SK-N-SH (cell line): ENCODE results near the gene VAMP7. TPM values are rescaled to one million over a fixed set of nuclear protein-coding genes. Genes with fewer than 3 reads are reported as not detected.

Experiments used
- CTCF ChIA-PET: fragments of 300-600, 350-600 bp; formaldehyde crosslinking; extraction: SDS; loops from one replicate; lab custom pipeline; 2021; lab: Yijun Ruan, JAX
- POLR2A ChIA-PET: fragments of 350-600 bp; sonication (Branson Sonifier 250); formaldehyde crosslinking; extraction: SDS; loops from one replicate; lab custom pipeline; 2020; ENCODE audit warnings: antibody characterized with exemption, inconsistent platforms; lab: Yijun Ruan, JAX
- DNase-seq: peaks from one replicate; pipeline ENCODE4 v3.0.0; 2012
- H2AFZ ChIP-seq: fragments of 200-600 bp; sonication (generic); 2 replicates; pipeline ENCODE4 v1.8.1; 2016; ENCODE audit warnings: antibody characterized with exemption, mild to moderate bottlenecking, low read depth
- H3F3A ChIP-seq: fragments of 200-600 bp; sonication (generic); replicated peaks from 2 replicates; pipeline ENCODE3; 2016; ENCODE audit warnings: antibody characterized with exemption, mild to moderate bottlenecking; ENCODE audit not compliant: insufficient read depth
- H3K27ac ChIP-seq, 2 experiments: fragments of 200-500 bp in 1 of 2; fragments of 200-600 bp in 1 of 2; sonication (Bioruptor generic) in 1 of 2; sonication (generic), shearing (Covaris generic) in 1 of 2; 2 replicates each; pipeline versions ENCODE4 v1.5.1 to v1.6.1; 2014 to 2016; ENCODE audit warnings: low read depth in 2 of 2, inconsistent platforms in 1 of 2, low read length in 1 of 2, mild to moderate bottlenecking in 1 of 2, mixed read lengths in 1 of 2
- H3K27me3 ChIP-seq: fragments of 200-600 bp; sonication (generic), shearing (Covaris generic); 2 replicates; pipeline ENCODE4 v1.6.1; 2016; ENCODE audit warnings: mixed run types; ENCODE audit not compliant: insufficient read depth
- H3K36me3 ChIP-seq, 2 experiments: fragments of 200-500 bp in 1 of 2; fragments of 200-600 bp in 1 of 2; sonication (Bioruptor generic) in 1 of 2; sonication (generic) in 1 of 2; replicated peaks in 1 of 2; 2 replicates each; pipeline versions ENCODE3 to v1.5.1; 2014 to 2016; ENCODE audit warnings: low read length in 1 of 2, mild to moderate bottlenecking in 1 of 2; ENCODE audit not compliant: insufficient read depth in 2 of 2, control insufficient read depth in 1 of 2
- H3K4me1 ChIP-seq, 2 experiments: fragments of 200-500 bp in 1 of 2; fragments of 200-600 bp in 1 of 2; sonication (Bioruptor generic) in 1 of 2; sonication (generic), shearing (Covaris generic) in 1 of 2; 2 replicates each; pipeline versions ENCODE4 v1.5.1 to v1.6.1; 2014 to 2016; ENCODE audit warnings: low read depth in 1 of 2, low read length in 1 of 2, mixed run types in 1 of 2; ENCODE audit not compliant: insufficient read depth in 2 of 2, control insufficient read depth in 1 of 2
- H3K4me2 ChIP-seq: fragments of 200-600 bp; sonication (generic), shearing (Covaris generic); 2 replicates; pipeline ENCODE4 v1.6.1; 2017; ENCODE audit warnings: mixed run types
- H3K4me3 ChIP-seq, 2 experiments: fragments of 200-500 bp in 1 of 2; fragments of 200-600 bp in 1 of 2; sonication (Bioruptor generic) in 1 of 2; sonication (generic), shearing (Covaris generic) in 1 of 2; 2 replicates each; pipeline versions ENCODE4 v1.5.1 to v1.8.1; 2014 to 2016; ENCODE audit warnings: low read depth in 2 of 2, inconsistent platforms in 1 of 2, low read length in 1 of 2, mild to moderate bottlenecking in 1 of 2, mixed read lengths in 1 of 2, moderate library complexity in 1 of 2
- H3K79me2 ChIP-seq: fragments of 200-600 bp; sonication (generic); 2 replicates; pipeline ENCODE4 v1.8.1; 2017; ENCODE audit warnings: mild to moderate bottlenecking; ENCODE audit not compliant: insufficient read depth
- H3K9ac ChIP-seq: fragments of 200-600 bp; sonication (generic); 2 replicates; pipeline ENCODE4 v1.6.1; 2017; ENCODE audit warnings: mixed run types
- H3K9me2 ChIP-seq: fragments of 200-600 bp; sonication (generic); 2 replicates; pipeline ENCODE4 v1.6.1; 2017; ENCODE audit warnings: mixed run types
- H3K9me3 ChIP-seq: fragments of 200-600 bp; sonication (generic); 2 replicates; pipeline ENCODE4 v1.6.1; 2017; ENCODE audit warnings: mixed run types, mild to moderate bottlenecking, moderate library complexity
- H4K20me1 ChIP-seq: fragments of 200-600 bp; sonication (generic); 2 replicates; pipeline ENCODE4 v1.6.1; 2017; ENCODE audit warnings: mild to moderate bottlenecking, mixed run types; ENCODE audit not compliant: insufficient read depth
- EP300 ChIP-seq, 2 experiments: IDR thresholded peaks; 2 replicates each; pipeline versions ENCODE4 v1.4.0 to v1.6.1; 2012; ENCODE audit warnings: borderline replicate concordance in 1 of 2, low read depth in 1 of 2, low read length in 1 of 2
- FOXM1 ChIP-seq: IDR thresholded peaks from 2 replicates; pipeline ENCODE4 v1.4.0; 2012; ENCODE audit warnings: low read depth, mild to moderate bottlenecking
- GATA2 ChIP-seq: sonication (generic); formaldehyde crosslinking; IDR thresholded peaks from 2 replicates; pipeline ENCODE4 v1.5.0; 2020; ENCODE audit warnings: mild to moderate bottlenecking, missing genetic modification reagents
- IRF3 ChIP-seq: fragments of 150-350 bp; IDR thresholded peaks from 2 replicates; pipeline ENCODE4 v1.6.1; 2016; ENCODE audit warnings: mild to moderate bottlenecking, low read depth, low read length
- MEF2A ChIP-seq: IDR thresholded peaks from 2 replicates; pipeline ENCODE4 v1.4.0; 2012; ENCODE audit warnings: low read depth, borderline replicate concordance
- RCOR1 ChIP-seq: fragments of 150-350 bp; IDR thresholded peaks from 2 replicates; pipeline ENCODE4 v1.6.1; 2017; ENCODE audit warnings: antibody characterized with exemption, low read length
- REST ChIP-seq: IDR thresholded peaks from 2 replicates; pipeline ENCODE4 v1.6.1; 2012; ENCODE audit warnings: mild to moderate bottlenecking, low read depth, low read length, moderate library complexity
- TCF12 ChIP-seq: IDR thresholded peaks from 2 replicates; pipeline ENCODE4 v1.4.0; 2012
- ZBTB33 ChIP-seq: IDR thresholded peaks from 2 replicates; pipeline ENCODE4 v1.4.0; 2012; ENCODE audit warnings: low read depth, borderline replicate concordance
- WGBS: methylation state at CpG from one replicate; pipeline ENCODE4 v1.1.6; 2017; ENCODE audit warnings: low lambda C conversion rate; 5-methylcytosine and 5-hydroxymethylcytosine counted together
- polyA plus RNA-seq, 3 experiments: library from polyadenylated mRNA; depleted of rRNA; stranded (reverse); fragments of >200 nt; gene quantifications; 2 replicates each; pipeline ENCODE4 v1.2.3, GENCODE V29; 2012
- TF ChIP-seq, protein P1 (sequence below): IDR thresholded peaks from 2 replicates; pipeline ENCODE4; 2012

The VAMP7 gene
- polyA plus RNA-seq, 1 of the 3 experiments (the other 2 are of a cell fraction), result 23.9 TPM

DNA sequence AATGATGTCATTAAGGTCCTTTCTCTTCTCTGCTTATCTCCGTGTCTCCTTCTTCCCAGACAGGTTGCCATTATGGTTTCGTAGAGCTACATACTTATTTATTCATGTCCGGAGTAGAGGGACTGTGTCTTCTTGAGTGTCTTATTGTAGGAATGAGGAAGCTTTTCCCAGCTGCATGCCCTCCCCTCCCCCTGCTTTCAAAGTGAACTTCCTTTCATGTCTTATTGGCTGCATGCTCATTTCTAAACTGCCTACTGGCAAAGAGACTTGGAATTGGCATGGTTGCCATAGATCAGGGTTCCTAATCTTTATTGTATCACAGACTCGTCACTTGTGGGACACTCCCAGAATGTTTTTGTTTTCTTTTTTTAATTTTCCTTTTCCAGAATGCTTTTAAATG, 15.4 kb downstream of the VAMP7 start (continued):
- no peak for TF ChIP-seq IRF3
- TF ChIP-seq, protein P1, sequence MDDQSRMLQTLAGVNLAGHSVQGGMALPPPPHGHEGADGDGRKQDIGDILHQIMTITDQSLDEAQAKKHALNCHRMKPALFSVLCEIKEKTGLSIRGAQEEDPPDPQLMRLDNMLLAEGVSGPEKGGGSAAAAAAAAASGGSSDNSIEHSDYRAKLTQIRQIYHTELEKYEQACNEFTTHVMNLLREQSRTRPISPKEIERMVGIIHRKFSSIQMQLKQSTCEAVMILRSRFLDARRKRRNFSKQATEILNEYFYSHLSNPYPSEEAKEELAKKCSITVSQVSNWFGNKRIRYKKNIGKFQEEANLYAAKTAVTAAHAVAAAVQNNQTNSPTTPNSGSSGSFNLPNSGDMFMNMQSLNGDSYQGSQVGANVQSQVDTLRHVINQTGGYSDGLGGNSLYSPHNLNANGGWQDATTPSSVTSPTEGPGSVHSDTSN, result no peak
- TF ChIP-seq EP300 (IDR thresholded peaks at IDR 0.05; ENCODE audit: borderline replicate concordance in 1 of 2, low read depth in 1 of 2, low read length in 1 of 2), result no peak
- TF ChIP-seq TCF12, result no peak
- TF ChIP-seq RCOR1, result no peak
- TF ChIP-seq ZBTB33, result no peak

DNA sequence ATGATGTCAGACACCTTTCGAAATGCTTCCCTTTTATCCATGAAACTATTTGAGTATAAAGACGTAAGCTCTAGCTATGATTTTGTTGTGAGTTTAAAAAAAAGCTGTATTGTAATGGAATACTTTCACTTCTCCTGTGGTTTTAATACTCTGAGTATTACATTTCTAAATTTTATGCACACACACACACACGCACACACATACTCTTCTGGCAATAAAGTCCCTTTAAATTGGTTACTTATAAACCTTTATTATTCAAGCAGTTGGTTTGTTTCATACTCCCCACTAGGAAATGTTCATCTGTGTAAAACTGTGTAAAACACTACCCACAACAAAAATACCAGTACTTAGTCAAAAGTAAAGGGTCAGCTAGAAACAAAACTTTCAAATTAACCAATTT, 18.2 kb downstream of the VAMP7 start:
- CTCF ChIA-PET, result no interaction called here

More for the DNA sequence above, 18.2 kb downstream of the VAMP7 start:
- Histone ChIP-seq H3K27ac (no peak overlapping the region), H3K27me3 (no peaks in the 10 kb centered on the region), H3K36me3 (peaks cover 54 to 64% of the 10 kb centered on the region in 2 experiments), H3K4me1 (no peaks in the 10 kb centered on the region), H3K4me3 (no peak overlapping the region), H3K79me2 (0 out of 2 replicates have a peak, but pooled peaks cover 6% of the 10 kb centered on the region), H3K9me3 (no peaks in the 10 kb centered on the region), H2AFZ (no peak overlapping the region), H3K4me2 (no peak overlapping the region), H3K9me2 (no peaks in the 10 kb centered on the region), H4K20me1 (no peaks in the 10 kb centered on the region), H3K9ac (no peak overlapping the region), H3F3A (no peaks in the 10 kb centered on the region)
- 94% methylated on average over 3 of the region's 3 CpGs for WGBS
- TF ChIP-seq FOXM1, result no peak
- TF ChIP-seq MEF2A, result no peak
- TF ChIP-seq IRF3, result no peak
- no peak for TF ChIP-seq GATA2
- no peak for TF ChIP-seq REST
- no peak for DNase-seq
- POLR2A ChIA-PET, result no interaction called here
